Memory B cell (primary cell): ENCODE measurements around the gene LPP.

ENCODE experiments used
- ATAC-seq: fragments of 150-1000 bp; cut with Tn5 transposase; 2 replicates; pipeline ENCODE4 v1.10.0; 2021; ENCODE audit warnings: low read depth, mild to moderate bottlenecking, moderate library complexity
- DNase-seq, 2 donors: peaks; one replicate each; pipeline ENCODE4 v3.0.0; 2022; ENCODE audit warnings: low spot score in 2 of 2
- H3K27ac Mint-ChIP-seq: one replicate; pipeline ENCODE4 v1.8.0; 2022; ENCODE audit warnings: mild to moderate bottlenecking, moderate library complexity, mixed read lengths
- H3K27me3 Mint-ChIP-seq: one replicate; pipeline ENCODE4 v1.8.0; 2022; ENCODE audit warnings: mixed read lengths
- H3K36me3 Mint-ChIP-seq: one replicate; pipeline ENCODE4 v1.8.0; 2022; ENCODE audit warnings: mild to moderate bottlenecking, mixed read lengths
- H3K4me1 Mint-ChIP-seq: one replicate; pipeline ENCODE4 v1.8.0; 2022; ENCODE audit warnings: mixed read lengths
- H3K4me3 Mint-ChIP-seq: one replicate; pipeline ENCODE4 v1.8.0; 2022; ENCODE audit warnings: mild to moderate bottlenecking, moderate library complexity, mixed read lengths
- H3K9me3 Mint-ChIP-seq: one replicate; pipeline ENCODE4 v1.8.0; 2022; ENCODE audit warnings: mixed read lengths

The LPP gene

GRCh38 chr3:188287762-188288505 lies 134.0 kb downstream of the LPP start:
- Mint-ChIP-seq H3K27me3 (no peaks in the 10 kb centered on the region), H3K9me3 (no peaks in the 10 kb centered on the region), H3K36me3 (peaks cover 17% of the 10 kb centered on the region), H3K4me1 (peaks cover 30% of the 10 kb centered on the region), H3K4me3 (no peak overlapping the region), H3K27ac (no peak overlapping the region)
- ATAC-seq = no peak
- no peak for DNase-seq

- no peak for ATAC-seq
- DNase-seq = no peak
- Mint-ChIP-seq H3K36me3 (peaks cover 17% of the 10 kb centered on the region), H3K4me3 (no peak overlapping the region), H3K9me3 (no peaks in the 10 kb centered on the region), H3K27ac (no peak overlapping the region), H3K27me3 (no peaks in the 10 kb centered on the region), H3K4me1 (peaks cover 37% of the 10 kb centered on the region)
Measured at GRCh38 chr3:188292251-188292650, 138.3 kb downstream of the LPP start.

GRCh38 chr3:188292827-188293226 lies 138.9 kb downstream of the LPP start:
- DNase-seq = no peak
- H3K27me3 Mint-ChIP-seq = no peaks in the 10 kb centered on the region
- H3K27ac Mint-ChIP-seq = no peak overlapping the region
- H3K4me1 Mint-ChIP-seq = peaks cover 35% of the 10 kb centered on the region
- no peak for ATAC-seq
- no peaks in the 10 kb centered on the region for H3K9me3 Mint-ChIP-seq
- H3K36me3 Mint-ChIP-seq = peaks cover 17% of the 10 kb centered on the region
- no peak overlapping the region for H3K4me3 Mint-ChIP-seq

DNA sequence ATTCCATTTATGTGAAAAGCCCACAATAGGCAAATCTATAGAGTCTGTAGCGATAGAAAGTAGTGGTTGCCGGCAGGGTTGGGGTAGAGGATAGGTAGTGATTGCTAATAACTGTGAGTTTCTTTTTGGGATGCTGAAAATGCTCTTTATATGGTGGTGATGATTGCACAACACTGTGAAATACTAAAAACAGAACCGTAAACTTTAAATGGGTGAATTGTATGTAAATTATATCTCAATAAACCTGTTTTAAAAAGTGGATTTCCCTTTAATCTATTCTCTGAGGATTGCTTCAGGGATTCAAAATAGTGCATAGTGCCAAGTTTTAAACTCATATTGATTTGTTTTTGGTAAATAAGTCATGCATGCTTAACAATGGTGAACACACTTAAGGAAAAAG lies 140.2 kb downstream of the LPP start:
- Mint-ChIP-seq H3K36me3 (peaks cover 19% of the 10 kb centered on the region), H3K27ac (no peak overlapping the region), H3K4me3 (no peak overlapping the region), H3K4me1 (peaks cover 42% of the 10 kb centered on the region), H3K9me3 (no peaks in the 10 kb centered on the region), H3K27me3 (no peaks in the 10 kb centered on the region)
- ATAC-seq = no peak
- no peak for DNase-seq

GRCh38 chr3:188294823-188295487 lies 141.0 kb downstream of the LPP start:
- H3K4me1 Mint-ChIP-seq = peaks cover 45% of the 10 kb centered on the region
- H3K36me3 Mint-ChIP-seq = peaks cover 15% of the 10 kb centered on the region
- H3K27me3 Mint-ChIP-seq = no peaks in the 10 kb centered on the region
- DNase-seq (no peak), ATAC-seq (no peak)
- no peaks in the 10 kb centered on the region for H3K9me3 Mint-ChIP-seq
- H3K4me3 Mint-ChIP-seq = no peak overlapping the region
- peak overlapping the region; percentile 59 for H3K27ac Mint-ChIP-seq

GRCh38 chr3:188295876-188296275 lies 141.9 kb downstream of the LPP start:
- DNase-seq = no peak
- Mint-ChIP-seq H3K4me3 (no peak overlapping the region), H3K9me3 (no peaks in the 10 kb centered on the region), H3K36me3 (peaks cover 8% of the 10 kb centered on the region), H3K4me1 (peaks cover 47% of the 10 kb centered on the region), H3K27me3 (no peaks in the 10 kb centered on the region), H3K27ac (peak overlapping the region; percentile 1)
- ATAC-seq = no peak

DNA sequence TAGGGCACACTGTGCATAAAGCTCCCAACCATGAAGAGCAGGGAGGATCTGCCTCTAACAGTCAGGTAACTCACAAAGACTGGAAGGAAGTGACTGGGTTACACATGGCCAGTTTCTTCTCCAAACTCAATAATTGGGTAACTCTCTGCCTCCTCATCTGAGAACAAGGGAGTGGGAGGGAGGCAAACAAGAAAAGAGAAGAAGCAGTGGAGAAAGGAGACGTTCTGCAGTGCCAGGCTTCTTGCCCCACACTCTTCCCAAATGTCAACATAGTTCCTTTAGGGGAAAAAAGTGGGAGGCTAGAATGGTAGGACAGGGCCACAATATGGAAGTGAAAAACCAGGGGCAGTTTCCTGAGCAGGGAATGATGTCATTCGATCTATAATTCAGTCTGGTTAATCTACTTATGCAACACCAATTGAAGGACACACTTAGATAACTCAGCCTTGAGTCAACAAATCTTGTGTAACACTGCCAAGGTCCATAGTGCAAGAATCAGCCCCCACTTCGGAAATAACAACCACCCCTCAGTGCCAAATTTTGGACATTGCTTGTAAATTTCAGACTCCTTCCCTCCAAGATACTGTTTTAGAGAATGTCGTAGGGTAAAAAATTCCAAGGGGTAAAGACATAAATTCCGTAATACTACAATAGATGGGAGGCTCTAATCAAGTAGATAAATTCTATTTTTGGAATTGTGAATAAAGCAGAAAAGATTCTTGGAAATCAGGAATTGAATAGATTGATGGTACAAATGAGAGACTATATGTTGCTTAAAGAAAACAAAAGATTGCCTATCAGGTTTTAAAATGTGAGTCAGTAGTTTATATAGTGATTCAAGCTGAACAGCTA lies 143.0 kb downstream of the LPP start:
- H3K27ac Mint-ChIP-seq = peak overlapping the region; percentile 1
- peak overlapping the region; percentile 11 for H3K4me3 Mint-ChIP-seq

DNA sequence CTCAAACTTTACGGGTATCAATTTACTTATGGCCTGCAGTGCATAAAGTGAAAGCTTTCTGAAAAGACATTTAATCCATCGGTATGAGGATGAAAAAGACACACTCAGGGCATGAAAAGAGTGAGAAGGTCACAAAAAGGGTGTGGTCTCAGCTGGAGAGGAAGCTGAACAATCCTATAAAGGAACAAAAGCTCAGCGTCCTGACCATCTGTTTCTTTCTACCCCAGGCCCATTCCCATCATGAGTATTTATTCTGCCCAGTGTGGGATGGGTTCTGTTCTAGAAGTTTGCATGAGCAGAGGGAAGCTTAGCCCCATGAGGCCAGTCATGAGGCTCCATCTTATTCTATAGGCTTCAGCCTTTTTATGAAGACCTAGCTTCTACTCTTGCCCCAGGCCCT lies 144.6 kb downstream of the LPP start:
- ATAC-seq = peak; percentile 13
- no peaks in the 10 kb centered on the region for H3K27me3 Mint-ChIP-seq
- H3K36me3 Mint-ChIP-seq = peaks cover 2% of the 10 kb centered on the region
- H3K4me1 Mint-ChIP-seq = peaks cover 53% of the 10 kb centered on the region
- H3K4me3 Mint-ChIP-seq = peak overlapping the region; percentile 24
- no peaks in the 10 kb centered on the region for H3K9me3 Mint-ChIP-seq
- peak overlapping the region; percentile 82 for H3K27ac Mint-ChIP-seq
- no peak for DNase-seq

More for the DNA sequence above, 143.0 kb downstream of the LPP start:
- no peak for DNase-seq
- H3K36me3 Mint-ChIP-seq = peaks cover 5% of the 10 kb centered on the region
- H3K4me1 Mint-ChIP-seq = peaks cover 47% of the 10 kb centered on the region
- H3K27me3 Mint-ChIP-seq = no peaks in the 10 kb centered on the region
- H3K9me3 Mint-ChIP-seq = no peaks in the 10 kb centered on the region
- peak; percentile 82 for ATAC-seq

GRCh38 chr3:188299068-188299467 lies 145.1 kb downstream of the LPP start:
- Mint-ChIP-seq H3K4me3 (peak overlapping the region; percentile 4), H3K4me1 (peaks cover 50% of the 10 kb centered on the region), H3K9me3 (no peaks in the 10 kb centered on the region), H3K27me3 (no peaks in the 10 kb centered on the region), H3K36me3 (peaks cover 4% of the 10 kb centered on the region), H3K27ac (peak overlapping the region; percentile 82)
- DNase-seq (no peak), ATAC-seq (no peak)

GRCh38 chr3:188299708-188300107 lies 145.8 kb downstream of the LPP start:
- H3K27ac Mint-ChIP-seq = peak overlapping the region; percentile 82
- H3K36me3 Mint-ChIP-seq = peaks cover 4% of the 10 kb centered on the region
- H3K4me3 Mint-ChIP-seq = no peak overlapping the region
- H3K4me1 Mint-ChIP-seq = peaks cover 52% of the 10 kb centered on the region
- DNase-seq (no peak), ATAC-seq (no peak)
- no peaks in the 10 kb centered on the region for H3K27me3 Mint-ChIP-seq
- no peaks in the 10 kb centered on the region for H3K9me3 Mint-ChIP-seq

DNA sequence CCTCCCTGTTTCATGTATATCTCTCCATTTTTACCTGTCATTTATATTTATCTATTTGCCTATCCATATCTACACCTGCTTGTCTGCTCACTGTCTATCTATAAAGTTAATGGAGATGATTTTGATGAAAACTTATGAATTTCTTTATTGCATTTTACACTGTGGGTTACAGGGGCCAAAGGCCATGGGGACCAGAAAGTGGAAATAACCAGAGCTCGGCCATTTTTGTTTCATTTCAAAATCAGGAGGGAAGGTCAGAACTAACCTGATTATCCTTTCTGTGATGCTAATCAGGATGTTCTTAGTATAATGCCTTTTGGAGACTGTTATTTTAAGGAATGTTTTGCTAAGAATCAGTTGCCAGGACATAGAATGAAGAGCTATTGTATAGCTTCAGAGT lies 147.2 kb downstream of the LPP start:
- no peaks in the 10 kb centered on the region for H3K9me3 Mint-ChIP-seq
- no peak overlapping the region for H3K27ac Mint-ChIP-seq
- H3K4me3 Mint-ChIP-seq = no peak overlapping the region
- DNase-seq = no peak
- no peak for ATAC-seq
- H3K4me1 Mint-ChIP-seq = peaks cover 45% of the 10 kb centered on the region
- peaks cover 8% of the 10 kb centered on the region for H3K36me3 Mint-ChIP-seq
- no peaks in the 10 kb centered on the region for H3K27me3 Mint-ChIP-seq

- no peak for ATAC-seq
- DNase-seq = no peak
- no peak overlapping the region for H3K4me3 Mint-ChIP-seq
- H3K36me3 Mint-ChIP-seq = peaks cover 5% of the 10 kb centered on the region
- no peak overlapping the region for H3K27ac Mint-ChIP-seq
- no peaks in the 10 kb centered on the region for H3K9me3 Mint-ChIP-seq
- no peaks in the 10 kb centered on the region for H3K27me3 Mint-ChIP-seq
- H3K4me1 Mint-ChIP-seq = peaks cover 39% of the 10 kb centered on the region
Measured at GRCh38 chr3:188303286-188303799, 149.4 kb downstream of the LPP start.

DNA sequence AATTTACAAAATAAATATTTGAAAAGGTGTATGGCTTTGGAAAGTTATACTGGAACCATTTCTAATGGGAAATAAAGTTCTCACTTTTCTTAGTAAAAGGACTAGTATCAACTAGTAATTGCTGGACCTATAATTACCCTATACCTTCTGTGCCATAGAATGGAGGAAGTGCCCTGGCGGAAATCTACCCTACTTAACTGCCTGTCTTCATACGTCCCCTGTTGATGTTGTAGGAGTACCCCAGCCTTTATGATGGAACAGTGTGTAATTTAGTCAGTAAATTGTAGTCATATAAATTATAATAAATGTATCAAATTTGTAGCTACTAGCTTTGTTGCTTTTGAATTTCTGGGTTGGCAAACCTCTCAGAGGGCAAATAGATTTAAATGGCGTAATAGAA lies 149.9 kb downstream of the LPP start:
- H3K36me3 Mint-ChIP-seq = peaks cover 5% of the 10 kb centered on the region
- H3K4me3 Mint-ChIP-seq = no peak overlapping the region
- no peaks in the 10 kb centered on the region for H3K9me3 Mint-ChIP-seq
- peaks cover 36% of the 10 kb centered on the region for H3K4me1 Mint-ChIP-seq
- H3K27me3 Mint-ChIP-seq = no peaks in the 10 kb centered on the region
- ATAC-seq (no peak), DNase-seq (no peak)
- H3K27ac Mint-ChIP-seq = no peak overlapping the region

GRCh38 chr3:188304501-188304900 lies 150.5 kb downstream of the LPP start:
- Mint-ChIP-seq H3K36me3 (peaks cover 7% of the 10 kb centered on the region), H3K27ac (no peak overlapping the region), H3K9me3 (no peaks in the 10 kb centered on the region), H3K27me3 (no peaks in the 10 kb centered on the region), H3K4me1 (peaks cover 33% of the 10 kb centered on the region), H3K4me3 (no peak overlapping the region)
- no peak for ATAC-seq
- no peak for DNase-seq
